WTC11 (cell line): ENCODE measurements around the gene UQCR11.

Experiments used
- CTCF ChIP-seq: fragments of 200-600 bp; IDR thresholded peaks from 2 replicates; pipeline ENCODE4 v1.8.0; 2022; ENCODE audit warnings: antibody characterized with exemption
- JUN ChIP-seq: sonication (generic); formaldehyde crosslinking; IDR thresholded peaks from 2 replicates; pipeline ENCODE4 v1.8.0; 2023; ENCODE audit warnings: mild to moderate bottlenecking, missing genetic modification reagents
- NR3C1 ChIP-seq: sonication (generic); formaldehyde crosslinking; conservative IDR thresholded peaks from 2 replicates; pipeline ENCODE4 v1.8.1; 2023; ENCODE audit warnings: low read depth, mild to moderate bottlenecking, missing genetic modification reagents
- TF ChIP-seq, protein P1 (sequence below): sonication (generic); formaldehyde crosslinking; IDR thresholded peaks from 2 replicates; pipeline ENCODE4 v1.8.0; 2022; ENCODE audit warnings: mild to moderate bottlenecking, missing genetic modification reagents

- TF ChIP-seq, protein P1, sequence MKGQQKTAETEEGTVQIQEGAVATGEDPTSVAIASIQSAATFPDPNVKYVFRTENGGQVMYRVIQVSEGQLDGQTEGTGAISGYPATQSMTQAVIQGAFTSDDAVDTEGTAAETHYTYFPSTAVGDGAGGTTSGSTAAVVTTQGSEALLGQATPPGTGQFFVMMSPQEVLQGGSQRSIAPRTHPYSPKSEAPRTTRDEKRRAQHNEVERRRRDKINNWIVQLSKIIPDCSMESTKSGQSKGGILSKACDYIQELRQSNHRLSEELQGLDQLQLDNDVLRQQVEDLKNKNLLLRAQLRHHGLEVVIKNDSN (CRISPR knock-in tag) = no peak
- no peak for TF ChIP-seq CTCF
- TF ChIP-seq JUN (CRISPR knock-in tag) = no peak
- no peak for TF ChIP-seq NR3C1 (CRISPR knock-in tag)
Measured at GRCh38 chr19:1626417-1627010, 21.3 kb upstream of the UQCR11 start.
